Central memory CD4-positive, alpha-beta T cell (primary cell): ENCODE results near the gene KRT83.

Experiments used
- DNase-seq: peaks from one replicate; pipeline ENCODE4 v3.0.0; 2022

Gene KRT83

GRCh38 chr12:52285172-52285745 lies 35.9 kb downstream of the KRT83 start:
- DNase-seq: no peak

- no peak for DNase-seq
These were observed 36.5 kb downstream of the KRT83 start for GRCh38 chr12:52284562-52285171.

GRCh38 chr12:52280796-52281560 lies 40.2 kb downstream of the KRT83 start:
- DNase-seq: no peak

- DNase-seq: no peak
These were observed 40.8 kb downstream of the KRT83 start for GRCh38 chr12:52280319-52280795.

GRCh38 chr12:52279422-52280318 lies 41.5 kb downstream of the KRT83 start:
- DNase-seq: no peak

GRCh38 chr12:52278575-52279421 lies 42.4 kb downstream of the KRT83 start:
- peak; percentile 53 for DNase-seq

GRCh38 chr12:52277486-52278245 lies 43.5 kb downstream of the KRT83 start:
- no peak for DNase-seq

GRCh38 chr12:52275686-52276085 lies 45.5 kb downstream of the KRT83 start:
- no peak for DNase-seq

- no peak for DNase-seq
These were observed 46.6 kb downstream of the KRT83 start, which contains the start of gene KRT86 for GRCh38 chr12:52274521-52275120. Gene KRT86, plus strand, starts transcription at chr12:52274645. Its CDS starts 27,272 bp downstream, at chr12:52301917.

- no peak for DNase-seq
These were observed 50.0 kb downstream of the KRT83 start for GRCh38 chr12:52271158-52271557.

GRCh38 chr12:52270541-52271070 lies 50.6 kb downstream of the KRT83 start:
- no peak for DNase-seq

GRCh38 chr12:52268212-52268611 lies 53.0 kb downstream of the KRT83 start:
- no peak for DNase-seq

- DNase-seq: no peak
These were observed 53.5 kb downstream of the KRT83 start for GRCh38 chr12:52267699-52268098.

GRCh38 chr12:52267266-52267665 lies 53.9 kb downstream of the KRT83 start:
- no peak for DNase-seq

- no peak for DNase-seq
These were observed 54.7 kb downstream of the KRT83 start for GRCh38 chr12:52266514-52266913.

GRCh38 chr12:52264435-52264825 lies 56.8 kb downstream of the KRT83 start:
- DNase-seq: no peak
